ENCODE results near the gene SAA2. TPM values are rescaled to one million over a fixed set of nuclear protein-coding genes. Genes with fewer than 3 reads are reported as not detected.
A peak's percentile ranks its signal among the peaks of the same experiment; 100 is the strongest.
"Not testable (repeated sequence)": the region's sequence is repeated elsewhere in the genome, so short reads cannot be mapped to it uniquely, and the experiment has no call there.

The SAA2 gene
- total RNA-seq, 1 donor from 2014 or later, result not detected

- H3K27me3 ChIP-seq (ENCODE audit: control insufficient read depth, insufficient read depth, low read length), result no peaks in the 10 kb centered on the region
- FAIRE-seq, result peak; percentile 28
- H3K4me3 ChIP-seq (ENCODE audit: low read depth, low read length), result no peak overlapping the region
- TF ChIP-seq CTCF (IDR thresholded peaks at IDR 0.05; ENCODE audit: insufficient read depth, low read length, severe bottlenecking), result no peak
- DNase-seq (ENCODE audit: low read depth), result no peak
- no peaks in the 10 kb centered on the region for H3K36me3 ChIP-seq (ENCODE audit: control insufficient read depth, insufficient read depth, low read length)
Measured at GRCh38 chr11:18221274-18221876, 27.1 kb downstream of the SAA2 start.

- no peak overlapping the region for H3K4me3 ChIP-seq (ENCODE audit: low read depth, low read length)
- no peak for FAIRE-seq
- H3K36me3 ChIP-seq (ENCODE audit: control insufficient read depth, insufficient read depth, low read length), result no peaks in the 10 kb centered on the region
- no peak for DNase-seq (ENCODE audit: low read depth)
- no peak for TF ChIP-seq CTCF (IDR thresholded peaks at IDR 0.05; ENCODE audit: insufficient read depth, low read length, severe bottlenecking)
- H3K27me3 ChIP-seq (ENCODE audit: control insufficient read depth, insufficient read depth, low read length), result no peaks in the 10 kb centered on the region
Measured at GRCh38 chr11:18209058-18209457, 39.4 kb downstream of the SAA2 start.

- DNase-seq (ENCODE audit: low read depth) (no peak), FAIRE-seq (no peak)
- Histone ChIP-seq H3K36me3 (ENCODE audit: control insufficient read depth, insufficient read depth, low read length) (no peaks in the 10 kb centered on the region), H3K27me3 (ENCODE audit: control insufficient read depth, insufficient read depth, low read length) (no peaks in the 10 kb centered on the region), H3K4me3 (ENCODE audit: low read depth, low read length) (no peak overlapping the region)
- no peak for TF ChIP-seq CTCF (IDR thresholded peaks at IDR 0.05; ENCODE audit: insufficient read depth, low read length, severe bottlenecking)
Measured at GRCh38 chr11:18204771-18205170, 43.7 kb downstream of the SAA2 start.

GRCh38 chr11:18204220-18204619 is 44.2 kb downstream of the SAA2 start:
- no peak for TF ChIP-seq CTCF (IDR thresholded peaks at IDR 0.05; ENCODE audit: insufficient read depth, low read length, severe bottlenecking)

GRCh38 chr11:18203723-18204122 is 44.7 kb downstream of the SAA2 start:
- no peaks in the 10 kb centered on the region for H3K27me3 ChIP-seq (ENCODE audit: control insufficient read depth, insufficient read depth, low read length)
- FAIRE-seq (no peak), DNase-seq (ENCODE audit: low read depth) (peak; percentile 10)
- no peaks in the 10 kb centered on the region for H3K36me3 ChIP-seq (ENCODE audit: control insufficient read depth, insufficient read depth, low read length)
- TF ChIP-seq CTCF (IDR thresholded peaks at IDR 0.05; ENCODE audit: insufficient read depth, low read length, severe bottlenecking), result peak; percentile 43
- H3K4me3 ChIP-seq (ENCODE audit: low read depth, low read length), result no peak overlapping the region

More at GRCh38 chr11:18204220-18204619, 44.2 kb downstream of the SAA2 start:
- Histone ChIP-seq H3K36me3 (ENCODE audit: control insufficient read depth, insufficient read depth, low read length) (no peaks in the 10 kb centered on the region), H3K27me3 (ENCODE audit: control insufficient read depth, insufficient read depth, low read length) (no peaks in the 10 kb centered on the region), H3K4me3 (ENCODE audit: low read depth, low read length) (no peak overlapping the region)
- FAIRE-seq (no peak), DNase-seq (ENCODE audit: low read depth) (no peak)

GRCh38 chr11:18197738-18198137 is 50.7 kb downstream of the SAA2 start:
- not testable (repeated sequence) for H3K4me3 ChIP-seq (ENCODE audit: low read depth, low read length); FAIRE-seq; DNase-seq (ENCODE audit: low read depth); H3K36me3 ChIP-seq (ENCODE audit: control insufficient read depth, insufficient read depth, low read length); H3K27me3 ChIP-seq (ENCODE audit: control insufficient read depth, insufficient read depth, low read length)
